PFSK-1 (cell line): Measurements from ENCODE around the gene TAGLN.

Source experiments
- POLR2AphosphoS5 ChIP-seq: IDR thresholded peaks from 2 replicates; pipeline ENCODE4 v1.6.1; 2012; ENCODE audit warnings: low read depth, mild to moderate bottlenecking, control low read depth, low read length, moderate library complexity
- TAF1 ChIP-seq: IDR thresholded peaks from 2 replicates; pipeline ENCODE4 v1.6.1; 2012; ENCODE audit warnings: low read length, control low read depth, borderline replicate concordance; ENCODE audit not compliant: insufficient read depth

DNA sequence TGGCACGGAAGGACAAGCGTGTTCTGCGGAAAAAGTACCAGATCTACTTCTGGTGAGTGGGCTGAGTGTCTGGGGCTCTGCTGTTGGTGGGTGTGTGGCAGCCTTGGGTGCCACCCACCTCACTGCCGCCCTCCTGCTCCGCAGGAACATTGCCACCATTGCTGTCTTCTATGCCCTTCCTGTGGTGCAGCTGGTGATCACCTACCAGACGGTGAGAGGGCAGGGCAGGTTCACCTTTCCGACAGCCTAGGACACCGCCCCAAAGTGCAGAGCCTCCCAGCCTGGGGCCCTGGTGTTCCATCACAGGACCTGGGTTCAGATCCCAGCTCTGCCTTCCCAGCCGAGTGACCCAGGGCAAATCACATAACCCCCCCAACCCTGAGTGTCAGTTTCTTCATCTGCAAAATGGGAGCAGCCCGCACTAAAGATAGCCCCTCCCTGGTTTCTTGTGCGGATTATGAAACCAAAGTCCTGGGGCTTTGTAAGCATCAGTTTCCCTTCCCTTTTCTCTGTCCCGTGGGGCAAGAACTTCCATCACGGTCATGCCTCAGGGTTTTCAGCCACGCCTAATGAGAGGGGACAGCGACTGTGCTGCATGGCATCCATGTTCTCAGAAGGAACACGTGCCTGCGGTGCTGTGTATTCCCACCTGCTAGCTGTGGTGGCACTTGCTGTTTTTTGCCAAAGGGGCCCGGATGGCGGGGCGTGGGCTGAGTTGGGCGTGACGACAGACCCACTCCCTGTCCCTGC lies 9.8 kb upstream of the TAGLN start:
- no peak for TF ChIP-seq TAF1
- TF ChIP-seq POLR2AphosphoS5: no peak
